Sigmoid colon (tissue), 7 donors: ENCODE results near the gene NLRP3. TPM values are rescaled to one million over a fixed set of nuclear protein-coding genes. Genes with fewer than 3 reads are reported as not detected.
"Not testable (repeated sequence)": the region's sequence is repeated elsewhere in the genome, so short reads cannot be mapped to it uniquely, and the experiment has no call there.

Experiments used
- DNase-seq: peaks from one replicate; pipeline ENCODE4 v3.0.0-alpha.2; 2019
- H3K27ac ChIP-seq, 4 donors: fragments of 200-600 bp; sonication (generic); one replicate each; pipeline ENCODE4 v1.5.1; 2016 to 2019; ENCODE audit warnings: mild to moderate bottlenecking in 1 of 4
- H3K27me3 ChIP-seq, 3 donors: fragments of 200-600 bp; sonication (generic); one replicate each; pipeline ENCODE4 v1.5.1; 2019; ENCODE audit warnings: mild to moderate bottlenecking in 1 of 3
- H3K36me3 ChIP-seq, 4 donors: fragments of 200-600 bp; sonication (generic); one replicate each; pipeline ENCODE4 v1.5.1; 2016 to 2019
- H3K4me1 ChIP-seq, 4 donors: fragments of 200-600 bp; sonication (generic); one replicate each; pipeline ENCODE4 v1.5.1; 2017 to 2019
- H3K4me3 ChIP-seq, 4 donors: fragments of 200-600 bp; sonication (generic); one replicate each; pipeline ENCODE4 v1.5.1; 2017 to 2019; ENCODE audit warnings: mild to moderate bottlenecking in 2 of 4, moderate library complexity in 1 of 4
- H3K9me3 ChIP-seq, 4 donors: fragments of 200-600 bp in 3 of 4; sonication (generic) in 3 of 4; one replicate each; pipeline versions ENCODE4 v1.5.1 to v1.6.1; 2013 to 2019
- EP300 ChIP-seq, 4 donors: sonication (generic); formaldehyde crosslinking; IDR thresholded peaks; one replicate each; pipeline ENCODE4 v1.6.1; 2017; ENCODE audit warnings: antibody characterized with exemption in 4 of 4
- POLR2A ChIP-seq, 2 donors: fragments of 450-650 bp; IDR thresholded peaks; one replicate each; pipeline ENCODE4 v1.6.1; 2016; ENCODE audit warnings: antibody characterized with exemption in 2 of 2, mild to moderate bottlenecking in 2 of 2, moderate library complexity in 2 of 2
- POLR2AphosphoS5 ChIP-seq, 4 donors: sonication (generic); formaldehyde crosslinking; IDR thresholded peaks; one replicate each; pipeline ENCODE4 v1.6.1; 2017; ENCODE audit warnings: antibody characterized with exemption in 4 of 4
- WGBS, 2 donors: extraction: QIAGEN DNeasy Blood & Tissue Kit; methylation state at CpG; one replicate each; pipeline ENCODE4 v1.1.7; 2013; 5-methylcytosine and 5-hydroxymethylcytosine counted together
- intact Hi-C: fragments of 100-400 bp; cut with DNase I; formaldehyde crosslinking; loops from one replicate; pipeline ENCODE4 v1.15.1; 2023
- polyA plus RNA-seq, 3 donors: library from polyadenylated mRNA; stranded (reverse); fragments of 200-250 nt; gene quantifications; one replicate each; pipeline ENCODE4 v1.2.3, GENCODE V29; 2013
- total RNA-seq, 4 donors: library from RNA; depleted of rRNA; stranded (reverse); fragments of >200 nt; gene quantifications; one replicate each; pipeline ENCODE4 v1.1.0, GENCODE V29; 2016
- TF ChIP-seq, protein P1 (sequence below), 4 experiments: fragments of 450-650 bp in 3 of 4; fragments of 200-600 bp in 1 of 4; IDR thresholded peaks; one replicate each; pipeline ENCODE4 v1.5.1; 2016 to 2019; ENCODE audit warnings: antibody characterized with exemption in 4 of 4, mild to moderate bottlenecking in 3 of 4, moderate library complexity in 2 of 4
- donor health status: healthy with polysubstance abuse.
- donor health status: Bipolar disorder and iron deficiency.
- donor health status: healthy.

NLRP3 gene
- total and polyA plus RNA-seq, 7 donors, result 1.1 to 3.3 (median 2.8) TPM

DNA sequence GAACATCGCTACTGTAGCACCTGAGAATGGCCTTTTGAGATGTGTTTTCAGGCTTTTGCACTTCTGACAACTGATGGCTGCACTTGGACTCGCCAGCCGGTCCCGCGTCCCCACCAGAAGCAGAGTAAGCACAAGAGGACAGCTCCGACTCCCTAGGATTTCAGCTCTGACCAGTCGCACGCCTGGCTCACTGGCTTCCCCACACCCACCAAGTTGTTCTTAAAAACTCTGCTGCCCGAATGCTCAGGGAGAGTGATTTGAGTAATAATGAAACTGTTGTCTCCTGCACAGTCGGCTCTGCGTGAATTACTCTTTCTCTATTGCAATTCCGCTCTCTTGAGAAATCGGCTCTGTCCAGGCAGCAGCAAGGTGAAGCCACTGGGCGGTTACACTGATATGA is 40.2 kb upstream of the NLRP3 start:
- Histone ChIP-seq H3K27me3 (no peaks in the 10 kb centered on the region), H3K27ac (no peak overlapping the region), H3K36me3 (no peaks in the 10 kb centered on the region), H3K9me3 (no peaks in the 10 kb centered on the region), H3K4me3 (no peak overlapping the region), H3K4me1 (peaks cover 0 to 24% (median 14%) of the 10 kb centered on the region in 4 donors)
- TF ChIP-seq EP300 (IDR thresholded peaks at IDR 0.05), result no peak
- no peak for TF ChIP-seq POLR2A (IDR thresholded peaks at IDR 0.05)
- no peak for TF ChIP-seq POLR2AphosphoS5 (IDR thresholded peaks at IDR 0.05)
- TF ChIP-seq, protein P1, sequence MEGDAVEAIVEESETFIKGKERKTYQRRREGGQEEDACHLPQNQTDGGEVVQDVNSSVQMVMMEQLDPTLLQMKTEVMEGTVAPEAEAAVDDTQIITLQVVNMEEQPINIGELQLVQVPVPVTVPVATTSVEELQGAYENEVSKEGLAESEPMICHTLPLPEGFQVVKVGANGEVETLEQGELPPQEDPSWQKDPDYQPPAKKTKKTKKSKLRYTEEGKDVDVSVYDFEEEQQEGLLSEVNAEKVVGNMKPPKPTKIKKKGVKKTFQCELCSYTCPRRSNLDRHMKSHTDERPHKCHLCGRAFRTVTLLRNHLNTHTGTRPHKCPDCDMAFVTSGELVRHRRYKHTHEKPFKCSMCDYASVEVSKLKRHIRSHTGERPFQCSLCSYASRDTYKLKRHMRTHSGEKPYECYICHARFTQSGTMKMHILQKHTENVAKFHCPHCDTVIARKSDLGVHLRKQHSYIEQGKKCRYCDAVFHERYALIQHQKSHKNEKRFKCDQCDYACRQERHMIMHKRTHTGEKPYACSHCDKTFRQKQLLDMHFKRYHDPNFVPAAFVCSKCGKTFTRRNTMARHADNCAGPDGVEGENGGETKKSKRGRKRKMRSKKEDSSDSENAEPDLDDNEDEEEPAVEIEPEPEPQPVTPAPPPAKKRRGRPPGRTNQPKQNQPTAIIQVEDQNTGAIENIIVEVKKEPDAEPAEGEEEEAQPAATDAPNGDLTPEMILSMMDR (IDR thresholded peaks at IDR 0.05), result no peak
- intact Hi-C loops, result no loop called here
- no peak for DNase-seq
- WGBS, 2 donors, result 85 to 93% methylated on average over 14 of the region's 14 CpGs

DNA sequence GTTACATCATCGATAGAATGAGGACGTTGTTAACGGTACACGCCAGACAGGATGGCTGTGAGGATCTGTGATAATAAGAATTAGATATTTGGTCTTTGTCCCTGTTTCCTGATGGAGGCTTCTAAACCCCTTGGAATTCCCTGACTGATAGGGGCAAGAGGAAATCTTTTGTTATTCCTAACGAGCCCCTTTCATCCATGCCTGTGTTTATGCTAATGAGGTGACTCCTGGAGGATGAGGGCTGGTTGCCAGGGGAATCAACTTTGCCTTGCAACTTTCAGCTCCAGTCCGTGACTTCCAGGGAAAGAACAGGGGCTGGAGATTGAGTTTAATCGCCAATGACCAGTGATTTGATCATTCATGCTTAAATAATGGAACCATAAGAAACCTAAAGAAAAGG is 39.3 kb upstream of the NLRP3 start:
- TF ChIP-seq POLR2A (IDR thresholded peaks at IDR 0.05), result no peak
- no peak for TF ChIP-seq EP300 (IDR thresholded peaks at IDR 0.05)
- TF ChIP-seq POLR2AphosphoS5 (IDR thresholded peaks at IDR 0.05), result no peak
- TF ChIP-seq, protein P1 (IDR thresholded peaks at IDR 0.05), result no peak
- no peaks in the 10 kb centered on the region for H3K27me3 ChIP-seq
- intact Hi-C loops, result no loop called here
- H3K4me1 ChIP-seq, result peaks cover 0 to 15% (median 5%) of the 10 kb centered on the region in 4 donors
- H3K4me3 ChIP-seq, result no peak overlapping the region
- no peak overlapping the region for H3K27ac ChIP-seq
- DNase-seq, result no peak
- WGBS, 2 donors, result 66 to 70% methylated on average over 7 of the region's 7 CpGs
- H3K36me3 ChIP-seq, result no peaks in the 10 kb centered on the region
- no peaks in the 10 kb centered on the region for H3K9me3 ChIP-seq

DNA sequence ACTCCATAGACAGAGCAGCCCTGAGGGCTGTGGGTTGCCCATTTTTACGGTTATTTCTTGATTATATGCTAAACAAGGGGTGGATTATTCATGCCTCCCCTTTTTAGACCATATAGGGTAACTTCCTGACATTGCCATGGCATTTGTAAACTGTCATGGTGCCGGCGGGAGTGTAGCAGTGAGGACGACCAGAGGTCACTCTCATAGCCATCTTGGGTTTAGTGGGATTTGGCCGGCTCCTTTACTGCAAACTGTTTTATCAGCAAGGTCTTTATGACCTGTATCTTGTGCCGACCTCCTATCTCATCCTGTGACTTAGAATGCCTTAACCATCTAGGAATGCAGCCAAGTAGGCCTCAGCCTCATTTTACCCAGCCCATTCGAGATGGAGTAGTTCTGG is 38.3 kb upstream of the NLRP3 start:
- intact Hi-C loops, DNase-seq: not testable (repeated sequence)
- WGBS, 2 donors, result 85% methylated on average over 7 of the region's 7 CpGs

DNA sequence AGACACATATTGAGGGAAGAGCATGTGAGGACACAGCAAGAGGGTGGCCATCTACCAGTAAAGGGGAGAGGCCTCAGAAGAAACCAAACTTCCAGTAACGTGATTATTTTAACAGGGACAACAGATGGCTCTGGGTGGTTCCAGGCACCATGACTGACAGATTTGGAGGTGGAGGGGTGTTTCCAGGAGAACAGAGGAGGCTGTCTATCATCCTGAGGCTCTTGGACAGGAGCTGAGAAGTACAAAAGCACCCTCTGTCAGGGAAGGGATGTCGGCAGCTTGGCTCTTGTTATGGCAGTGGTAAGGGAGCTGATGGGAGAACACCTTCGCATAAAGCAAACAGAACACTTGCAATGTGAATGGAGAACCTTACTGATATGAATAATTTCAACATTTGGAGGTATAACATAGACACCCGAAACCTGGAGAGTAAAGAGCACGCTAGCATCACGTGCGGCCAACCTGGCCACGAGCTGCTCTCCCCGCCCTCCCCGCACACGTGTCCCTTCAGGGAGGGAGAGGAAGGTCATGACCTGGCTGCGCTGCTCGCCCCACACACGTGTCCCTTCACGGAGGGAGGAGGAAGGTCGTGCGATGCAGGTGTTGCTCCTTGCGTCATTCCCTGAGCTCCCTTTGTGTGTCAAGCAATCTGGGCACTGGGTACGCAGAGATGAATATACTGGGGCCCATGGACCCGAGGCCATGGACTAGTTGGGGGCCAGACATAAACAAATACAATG is 37.5 kb upstream of the NLRP3 start:
- H3K9me3 ChIP-seq, result no peaks in the 10 kb centered on the region
- intact Hi-C loops, result no loop called here
- WGBS, 2 donors, result 84 to 92% methylated on average over 20 of the region's 20 CpGs
- H3K36me3 ChIP-seq, result no peaks in the 10 kb centered on the region
- no peaks in the 10 kb centered on the region for H3K4me1 ChIP-seq
- DNase-seq, result no peak
- H3K4me3 ChIP-seq, result no peak overlapping the region
- H3K27me3 ChIP-seq, result no peaks in the 10 kb centered on the region
- no peak for TF ChIP-seq EP300 (IDR thresholded peaks at IDR 0.05)
- no peak overlapping the region for H3K27ac ChIP-seq

More for the DNA sequence above, 38.3 kb upstream of the NLRP3 start:
- not testable (repeated sequence) for H3K9me3 ChIP-seq, H3K36me3 ChIP-seq, H3K27ac ChIP-seq, H3K4me3 ChIP-seq, H3K27me3 ChIP-seq, H3K4me1 ChIP-seq

DNA sequence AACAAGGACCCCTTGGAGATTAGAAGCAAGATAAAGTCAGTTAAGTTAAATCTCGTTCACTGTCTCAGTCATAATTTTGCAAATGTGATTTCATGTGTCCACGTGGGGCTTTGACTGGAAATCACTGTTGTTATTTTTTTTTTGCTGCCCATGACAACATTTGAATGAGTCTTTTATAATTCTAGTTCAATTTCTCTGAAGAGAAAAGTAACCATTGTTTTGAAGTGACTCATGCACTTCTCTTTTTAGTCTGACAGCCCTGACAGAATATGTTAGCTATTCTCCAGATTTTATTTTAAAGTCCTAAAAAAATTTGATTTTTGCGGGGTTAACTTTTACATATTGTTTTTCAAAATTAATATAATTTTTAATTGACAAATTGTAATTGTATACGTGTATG is 30.7 kb upstream of the NLRP3 start:
- no peaks in the 10 kb centered on the region for H3K4me1 ChIP-seq

More for the DNA sequence above, 30.7 kb upstream of the NLRP3 start:
- TF ChIP-seq POLR2A (IDR thresholded peaks at IDR 0.05) (no peak), POLR2AphosphoS5 (IDR thresholded peaks at IDR 0.05) (no peak), EP300 (IDR thresholded peaks at IDR 0.05) (no peak)
- TF ChIP-seq, protein P1 (IDR thresholded peaks at IDR 0.05), result no peak
- no peaks in the 10 kb centered on the region for H3K9me3 ChIP-seq
- H3K27me3 ChIP-seq, result no peaks in the 10 kb centered on the region
- no peak overlapping the region for H3K27ac ChIP-seq
- 84 to 85% methylated on average over 4 of the region's 4 CpGs for WGBS, 2 donors
- H3K4me3 ChIP-seq, result no peak overlapping the region
- DNase-seq, result no peak
- no peaks in the 10 kb centered on the region for H3K36me3 ChIP-seq
- intact Hi-C loops, result no loop called here
